GM12801 (cell line): ENCODE data around the gene HSPA1L.

Experiments used
- TF ChIP-seq, protein P1 (sequence below): IDR thresholded peaks from one replicate; pipeline ENCODE4 v1.5.1; 2011; ENCODE audit warnings: control low read depth; ENCODE audit not compliant: insufficient read length; ENCODE audit errors: extremely low read depth

Gene HSPA1L

GRCh38 chr6:31797588-31797987 is 17.5 kb downstream of the HSPA1L start:
- TF ChIP-seq, protein P1, sequence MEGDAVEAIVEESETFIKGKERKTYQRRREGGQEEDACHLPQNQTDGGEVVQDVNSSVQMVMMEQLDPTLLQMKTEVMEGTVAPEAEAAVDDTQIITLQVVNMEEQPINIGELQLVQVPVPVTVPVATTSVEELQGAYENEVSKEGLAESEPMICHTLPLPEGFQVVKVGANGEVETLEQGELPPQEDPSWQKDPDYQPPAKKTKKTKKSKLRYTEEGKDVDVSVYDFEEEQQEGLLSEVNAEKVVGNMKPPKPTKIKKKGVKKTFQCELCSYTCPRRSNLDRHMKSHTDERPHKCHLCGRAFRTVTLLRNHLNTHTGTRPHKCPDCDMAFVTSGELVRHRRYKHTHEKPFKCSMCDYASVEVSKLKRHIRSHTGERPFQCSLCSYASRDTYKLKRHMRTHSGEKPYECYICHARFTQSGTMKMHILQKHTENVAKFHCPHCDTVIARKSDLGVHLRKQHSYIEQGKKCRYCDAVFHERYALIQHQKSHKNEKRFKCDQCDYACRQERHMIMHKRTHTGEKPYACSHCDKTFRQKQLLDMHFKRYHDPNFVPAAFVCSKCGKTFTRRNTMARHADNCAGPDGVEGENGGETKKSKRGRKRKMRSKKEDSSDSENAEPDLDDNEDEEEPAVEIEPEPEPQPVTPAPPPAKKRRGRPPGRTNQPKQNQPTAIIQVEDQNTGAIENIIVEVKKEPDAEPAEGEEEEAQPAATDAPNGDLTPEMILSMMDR = no peak

DNA sequence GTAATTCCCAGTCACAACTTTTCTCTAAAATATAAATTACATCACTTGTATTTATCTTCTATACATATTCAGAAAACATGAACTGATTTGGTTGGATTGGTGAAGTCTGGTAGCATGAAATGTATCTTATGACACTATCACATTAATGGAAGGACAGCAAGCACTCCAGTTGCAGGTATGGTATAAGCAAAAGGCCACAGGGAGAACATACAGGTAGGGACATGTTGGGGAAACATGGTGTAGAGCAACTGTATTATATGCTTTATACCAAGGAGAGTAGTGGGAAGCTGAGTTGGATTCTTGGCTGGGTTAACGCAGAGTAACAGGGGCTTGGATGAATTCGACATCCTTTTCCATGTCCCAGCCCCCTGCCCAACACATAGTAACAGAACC is 18.1 kb downstream of the HSPA1L start:
- TF ChIP-seq, protein P1 = no peak

DNA sequence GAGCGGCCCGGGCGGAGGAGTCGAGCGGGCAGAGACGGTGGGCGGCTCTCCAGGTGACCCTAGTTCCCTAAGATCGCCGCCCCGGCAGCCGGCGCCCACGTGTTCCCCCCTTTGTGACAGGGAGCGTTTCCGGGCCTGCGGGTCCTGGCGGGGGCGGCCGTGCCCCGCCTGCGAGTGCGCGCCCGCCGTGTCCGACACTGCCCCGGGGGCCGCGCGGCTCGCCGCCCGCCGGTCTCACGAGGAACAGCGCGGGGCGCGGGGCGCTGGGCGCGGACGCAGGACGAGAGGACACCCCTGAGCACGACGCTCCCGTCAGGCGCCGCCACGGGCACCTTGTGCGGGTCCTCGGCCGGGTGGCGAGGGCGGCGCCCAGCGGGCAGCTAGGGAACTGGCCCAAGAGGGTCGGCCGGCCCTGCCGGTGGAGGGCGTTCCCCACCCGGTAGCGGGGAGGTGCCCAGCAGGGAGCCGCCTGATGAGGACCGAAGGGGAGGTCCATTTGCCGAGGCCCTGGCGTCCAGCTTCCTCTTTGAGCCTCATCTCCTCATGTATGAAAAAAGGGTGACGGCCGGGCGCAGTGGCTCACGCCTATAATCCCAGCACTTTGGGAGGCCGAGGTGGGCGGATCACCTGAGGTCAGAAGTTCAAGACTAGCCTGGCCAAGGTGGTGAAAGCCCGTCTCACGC is 19.3 kb downstream of the HSPA1L start, which contains the start of gene VARS1:
Gene VARS1 (minus strand): TSS at position 137 of the 683 bp plus-strand sequence. CDS start 535 bp downstream, outside the sequence.
- TF ChIP-seq, protein P1 = no peak

DNA sequence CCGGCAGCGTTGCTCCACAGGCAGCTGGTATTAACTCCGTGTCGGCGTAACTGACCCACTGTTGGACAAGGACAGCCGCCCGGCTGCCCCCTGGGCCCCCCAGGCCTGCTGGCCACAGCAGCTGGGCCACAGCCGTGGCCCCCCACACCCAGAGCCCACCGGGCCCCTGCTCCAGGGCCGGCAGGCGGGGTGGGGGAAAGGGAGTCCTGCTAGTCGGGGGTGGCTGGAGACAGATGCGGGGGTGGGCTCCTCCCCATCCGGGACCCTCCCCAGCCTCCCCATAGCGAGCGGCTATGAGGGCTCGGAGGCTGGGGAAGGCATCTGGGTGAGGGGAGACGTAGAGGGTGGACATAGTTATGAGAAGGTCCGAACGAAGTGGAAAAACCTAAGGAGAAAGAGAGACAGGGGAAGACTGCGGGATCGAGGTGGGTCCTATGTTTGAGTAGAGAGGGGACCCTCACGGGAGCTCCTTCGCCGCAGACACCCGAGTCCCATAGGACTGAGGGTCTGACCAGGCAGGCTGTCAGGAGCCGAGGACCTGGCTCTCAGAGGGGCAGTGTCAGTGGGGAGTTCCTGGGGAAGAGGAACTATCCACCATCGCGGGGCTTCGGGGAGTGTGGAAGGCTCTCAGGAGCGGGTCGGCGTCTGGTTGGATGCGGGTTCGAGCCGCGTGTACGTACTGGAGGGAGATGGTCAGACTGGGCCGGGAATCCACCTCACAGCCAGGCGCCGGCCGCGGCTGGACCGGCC is 20.0 kb downstream of the HSPA1L start:
- TF ChIP-seq, protein P1 = no peak

DNA sequence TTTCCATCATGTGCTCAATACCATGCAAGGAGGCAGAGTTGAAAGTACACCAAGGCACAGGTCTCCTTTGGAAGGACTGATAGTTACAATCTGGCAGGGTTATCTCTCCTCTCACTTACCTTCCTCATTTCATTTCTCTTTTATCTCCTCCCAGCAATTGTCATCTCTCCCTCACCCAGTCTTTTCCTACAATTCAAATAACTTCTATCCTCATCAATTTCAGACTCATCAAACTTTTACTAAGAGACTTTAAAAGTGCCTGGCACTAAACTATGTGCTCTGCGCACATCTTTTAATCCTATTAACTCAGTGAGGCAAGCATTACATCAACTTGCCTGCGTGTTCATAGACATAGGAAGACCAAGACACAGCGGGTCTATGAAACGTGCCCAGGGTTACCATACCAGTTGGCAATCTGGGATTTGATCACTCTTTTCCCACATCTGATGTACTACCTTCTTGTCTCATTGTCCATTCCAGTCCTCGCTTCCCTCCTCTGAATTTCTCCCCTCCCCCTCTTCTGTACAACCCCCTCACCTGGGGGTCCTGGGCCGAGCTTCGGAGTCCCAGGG is 20.7 kb downstream of the HSPA1L start:
- TF ChIP-seq, protein P1 = no peak

- TF ChIP-seq, protein P1 = no peak
Measured at GRCh38 chr6:31792761-31793171, 22.3 kb downstream of the HSPA1L start.

DNA sequence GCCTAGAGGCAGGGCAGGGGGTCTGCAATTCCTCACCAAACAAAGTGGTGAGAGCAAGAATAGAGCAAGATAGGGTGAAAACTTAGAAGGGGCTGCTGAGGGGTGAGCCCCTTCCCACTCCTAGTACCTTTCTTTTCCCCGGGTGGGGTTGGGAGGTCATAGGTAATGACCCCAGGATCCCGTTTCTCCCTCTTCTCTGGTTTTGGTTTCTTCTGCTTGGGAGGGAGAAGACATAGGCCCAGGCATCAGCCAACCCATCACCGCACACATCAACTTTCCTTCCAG is 23.1 kb downstream of the HSPA1L start:
- TF ChIP-seq, protein P1 = no peak
